H1 (cell line): Measurements from ENCODE around the gene MTX2.

ENCODE experiments used
- POLR2A ChIP-seq, 2 experiments: IDR thresholded peaks; 1 replicate in 1 of 2; 2 replicates in 1 of 2; pipeline ENCODE4 v1.6.1; 2011; ENCODE audit warnings: low read depth in 2 of 2, low read length in 2 of 2, mild to moderate bottlenecking in 2 of 2; ENCODE audit errors: control extremely low read depth in 1 of 2
- POLR2AphosphoS5 ChIP-seq: IDR thresholded peaks from 2 replicates; pipeline ENCODE4 v1.6.1; 2011; ENCODE audit warnings: low read depth, low read length
- TAF1 ChIP-seq: IDR thresholded peaks from 2 replicates; pipeline ENCODE4 v1.6.1; 2011; ENCODE audit warnings: mild to moderate bottlenecking, low read depth, low read length
- ZNF274 ChIP-seq: IDR thresholded peaks from 2 replicates; pipeline ENCODE4 v1.7.0; 2012; ENCODE audit warnings: low read length, borderline replicate concordance; ENCODE audit errors: extremely low read depth

GRCh38 chr2:176272870-176273459, 3.7 kb downstream of the MTX2 start:
- TF ChIP-seq TAF1 (no peak), POLR2AphosphoS5 (no peak), ZNF274 (no peak), POLR2A (IDR thresholded peaks at IDR 0.05; ENCODE audit: control extremely low read depth in 1 of 2, low read depth in 2 of 2, low read length in 2 of 2) (no peak)
